NCI-H524 (cell line): ENCODE data around the gene RALBP1.

Source experiments
- DNase-seq, 2 experiments: peaks; one replicate each; lab custom pipeline; 2025; lab: John Stamatoyannopoulos, UW

RALBP1 gene

GRCh38 chr18:9507565-9508088, 32.3 kb downstream of the RALBP1 start:
- DNase-seq, result peak in 1 of 2 experiments; percentile 21

GRCh38 chr18:9508446-9509025, 33.2 kb downstream of the RALBP1 start:
- no peak for DNase-seq

- DNase-seq, result no peak
Observed at GRCh38 chr18:9513971-9514512, 38.7 kb downstream of the RALBP1 start.

GRCh38 chr18:9516437-9517064, 41.2 kb downstream of the RALBP1 start:
- peak in 1 of 2 experiments; percentile 62 for DNase-seq

GRCh38 chr18:9517869-9518268, 42.6 kb downstream of the RALBP1 start:
- DNase-seq, result no peak

GRCh38 chr18:9519399-9519798, 44.1 kb downstream of the RALBP1 start:
- no peak for DNase-seq

- DNase-seq, result no peak
Observed at GRCh38 chr18:9520666-9521065, 45.4 kb downstream of the RALBP1 start.

GRCh38 chr18:9521770-9522169, 46.5 kb downstream of the RALBP1 start:
- no peak for DNase-seq

GRCh38 chr18:9522952-9523351, 47.6 kb downstream of the RALBP1 start:
- no peak for DNase-seq

- DNase-seq, result no peak
Observed at GRCh38 chr18:9526458-9526857, 51.1 kb downstream of the RALBP1 start.

GRCh38 chr18:9530226-9531009, 55.1 kb downstream of the RALBP1 start:
- no peak for DNase-seq

GRCh38 chr18:9531791-9532410, 56.6 kb downstream of the RALBP1 start:
- no peak for DNase-seq

- no peak for DNase-seq
Observed at GRCh38 chr18:9534844-9535243, 59.5 kb downstream of the RALBP1 start.

GRCh38 chr18:9535430-9535991, 60.2 kb downstream of the RALBP1 start:
- no peak for DNase-seq

GRCh38 chr18:9536354-9537152, 61.2 kb downstream of the RALBP1 start:
- no peak for DNase-seq

- no peak for DNase-seq
Observed at GRCh38 chr18:9537677-9538076, 62.4 kb downstream of the RALBP1 start.

GRCh38 chr18:9539283-9539682, 64.0 kb downstream of the RALBP1 start:
- no peak for DNase-seq

- no peak for DNase-seq
Observed at GRCh38 chr18:9539938-9540337, 64.6 kb downstream of the RALBP1 start.

GRCh38 chr18:9542924-9543323, 67.6 kb downstream of the RALBP1 start:
- DNase-seq, result no peak

- DNase-seq, result no peak
Observed at GRCh38 chr18:9545029-9545428, 69.7 kb downstream of the RALBP1 start.

GRCh38 chr18:9546468-9546867, 71.2 kb downstream of the RALBP1 start:
- no peak for DNase-seq
